NCI-H345 treated with DMSO at 0.1 percent for 48 hours (cell line): ENCODE data around the gene PRICKLE2.

Experiments
- DNase-seq: peaks from one replicate; lab custom pipeline; 2025; ENCODE audit not compliant: unreplicated experiment; lab: John Stamatoyannopoulos, UW

Gene PRICKLE2

DNA sequence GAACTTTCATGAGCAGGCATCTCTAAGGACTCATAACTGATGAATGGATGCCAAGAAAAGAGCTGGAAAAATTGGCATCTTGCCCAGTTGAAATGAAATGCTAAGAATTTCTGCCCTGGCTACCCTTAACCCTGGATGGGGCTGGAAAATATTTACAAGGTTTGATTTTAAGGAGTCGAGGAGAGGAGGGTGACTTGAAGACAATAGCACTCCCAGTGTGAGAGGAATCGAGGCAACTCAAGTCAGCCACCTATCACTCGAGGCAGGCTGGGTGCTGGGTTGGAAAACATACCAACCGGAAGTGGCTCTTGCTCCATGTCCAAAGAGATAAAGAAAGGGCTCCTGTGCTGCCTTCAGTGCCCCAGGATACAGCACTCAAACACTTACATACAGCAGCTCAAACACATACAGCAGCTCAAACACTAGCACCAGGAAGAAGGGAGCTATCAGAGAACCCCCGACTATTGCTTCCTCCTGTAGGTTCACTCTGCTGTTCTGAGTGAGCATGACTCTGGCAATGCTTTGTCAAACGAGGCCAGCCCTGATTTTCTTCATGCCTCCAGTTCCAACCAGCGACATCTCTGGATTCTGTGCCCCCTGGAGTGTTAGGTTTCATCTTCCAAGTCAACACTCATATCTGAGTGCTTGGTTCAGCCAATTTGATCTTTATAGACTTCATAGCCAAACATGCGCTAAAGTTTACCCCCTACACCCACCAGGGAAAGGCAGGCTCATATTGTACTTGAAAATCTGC, 4.9 kb downstream of the PRICKLE2 start:
- DNase-seq, result no peak

DNA sequence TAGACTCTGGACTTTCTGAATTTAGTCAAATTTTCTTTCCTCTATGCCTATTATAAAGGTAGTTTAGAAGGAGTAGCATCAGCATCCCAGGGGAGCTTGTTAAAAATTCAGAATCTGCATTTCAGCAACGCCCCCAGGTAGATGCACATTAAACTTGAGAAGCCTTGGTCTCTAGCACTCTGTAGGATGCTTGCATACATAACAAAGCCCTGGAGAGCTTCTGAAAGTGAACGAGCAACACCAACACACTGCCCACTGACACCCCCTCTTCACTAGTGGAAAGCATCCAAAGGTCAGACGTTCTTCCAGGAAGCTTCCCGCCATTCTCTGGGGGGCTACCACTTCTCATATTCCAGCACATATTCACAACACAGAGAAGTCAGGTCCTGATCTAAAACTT, 6.5 kb downstream of the PRICKLE2 start:
- no peak for DNase-seq

DNA sequence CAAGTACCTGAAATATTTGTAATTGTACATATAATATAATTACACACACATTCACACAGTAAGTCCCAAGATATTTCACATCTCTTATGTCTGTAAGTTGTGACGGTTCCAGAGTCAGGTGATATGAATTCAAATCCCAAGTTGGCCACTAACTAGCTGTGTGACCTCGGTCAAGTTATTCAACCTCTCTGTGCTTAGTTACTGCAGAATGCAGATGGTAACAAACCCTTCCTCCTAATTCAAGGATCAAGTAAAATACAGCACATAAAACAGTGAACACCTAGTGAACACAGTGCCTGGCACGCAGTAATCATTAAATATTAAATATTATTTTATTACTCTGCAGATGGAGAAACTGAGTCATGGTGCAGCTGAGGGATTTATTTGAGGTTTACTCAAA, 6.9 kb downstream of the PRICKLE2 start:
- DNase-seq, result no peak

DNA sequence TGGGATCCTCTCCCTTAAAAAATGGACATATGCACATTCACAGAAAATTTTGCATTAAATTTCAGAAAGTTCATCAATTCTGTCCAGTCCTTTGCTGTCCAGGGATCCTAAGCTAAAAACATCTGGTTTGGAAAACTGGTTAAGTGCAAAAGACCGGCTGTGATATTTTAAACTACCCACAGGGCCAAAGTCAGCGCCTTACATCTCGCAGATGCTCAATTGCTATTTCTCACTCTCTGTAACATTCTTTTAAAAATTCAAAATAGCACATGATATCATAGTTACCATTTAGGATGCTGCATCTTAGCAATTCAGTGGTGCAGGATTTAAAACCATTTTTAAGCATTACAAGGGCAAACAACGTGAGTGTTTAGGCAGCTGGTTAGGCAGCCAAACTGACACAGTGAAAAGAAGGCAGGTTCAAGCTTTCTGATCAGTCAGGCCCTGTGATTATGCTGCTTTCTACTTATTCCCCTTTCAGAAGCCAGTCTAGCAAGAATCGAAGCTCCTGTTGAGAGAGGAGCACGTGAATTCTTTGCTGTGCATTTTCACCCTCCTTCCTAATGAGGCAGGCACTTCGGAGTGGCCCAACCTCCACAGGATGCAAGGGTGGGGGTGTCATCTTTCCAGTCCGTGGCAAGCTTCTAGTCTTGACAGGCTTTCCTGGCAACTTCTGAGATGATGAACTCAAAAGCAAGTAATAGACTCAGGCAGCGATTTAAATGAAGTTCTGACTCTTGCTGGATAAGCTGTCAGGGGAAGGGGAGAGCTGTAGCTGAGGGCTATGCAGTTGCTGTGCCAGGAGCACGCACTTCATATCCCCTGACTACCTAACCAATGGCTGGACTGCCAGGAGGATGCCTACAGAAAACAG, 8.8 kb downstream of the PRICKLE2 start:
- no peak for DNase-seq

DNA sequence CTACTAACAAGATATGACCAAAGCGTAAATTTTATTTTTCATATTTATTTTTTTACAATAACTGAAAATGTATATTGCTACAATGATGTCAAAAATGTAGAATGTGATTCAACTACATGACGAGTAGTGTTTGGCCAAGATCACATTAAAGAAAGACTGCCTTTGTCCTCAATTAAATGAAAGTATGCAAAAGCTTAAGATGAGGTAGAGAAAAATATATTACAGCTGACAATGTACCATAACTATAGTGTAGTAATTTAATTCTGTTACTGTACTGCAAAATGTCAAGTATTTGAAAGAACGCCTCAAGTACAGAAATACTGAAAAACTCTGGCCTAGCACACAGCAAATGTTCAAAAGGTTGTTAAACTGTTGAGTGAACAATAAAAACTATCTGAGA, 9.7 kb downstream of the PRICKLE2 start:
- no peak for DNase-seq

DNA sequence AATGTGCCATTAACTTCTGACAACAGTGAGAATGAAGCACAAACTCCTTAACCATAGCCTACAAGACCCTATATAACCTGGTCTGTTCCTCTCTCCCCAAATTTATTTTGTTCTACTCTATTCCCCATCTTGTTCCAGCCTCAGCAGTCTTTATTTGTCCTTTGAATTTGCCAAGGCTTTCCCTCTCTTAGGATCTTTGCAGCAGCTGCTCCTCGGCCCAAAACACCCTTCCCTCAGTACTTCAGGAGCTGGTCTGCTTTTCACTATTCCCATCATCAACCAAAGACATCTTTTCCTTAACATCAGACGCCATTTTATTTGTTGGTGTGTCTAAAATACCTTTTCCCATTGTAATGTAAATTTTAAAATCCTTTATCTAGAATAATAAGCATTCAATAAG, 10.2 kb downstream of the PRICKLE2 start:
- no peak for DNase-seq

DNA sequence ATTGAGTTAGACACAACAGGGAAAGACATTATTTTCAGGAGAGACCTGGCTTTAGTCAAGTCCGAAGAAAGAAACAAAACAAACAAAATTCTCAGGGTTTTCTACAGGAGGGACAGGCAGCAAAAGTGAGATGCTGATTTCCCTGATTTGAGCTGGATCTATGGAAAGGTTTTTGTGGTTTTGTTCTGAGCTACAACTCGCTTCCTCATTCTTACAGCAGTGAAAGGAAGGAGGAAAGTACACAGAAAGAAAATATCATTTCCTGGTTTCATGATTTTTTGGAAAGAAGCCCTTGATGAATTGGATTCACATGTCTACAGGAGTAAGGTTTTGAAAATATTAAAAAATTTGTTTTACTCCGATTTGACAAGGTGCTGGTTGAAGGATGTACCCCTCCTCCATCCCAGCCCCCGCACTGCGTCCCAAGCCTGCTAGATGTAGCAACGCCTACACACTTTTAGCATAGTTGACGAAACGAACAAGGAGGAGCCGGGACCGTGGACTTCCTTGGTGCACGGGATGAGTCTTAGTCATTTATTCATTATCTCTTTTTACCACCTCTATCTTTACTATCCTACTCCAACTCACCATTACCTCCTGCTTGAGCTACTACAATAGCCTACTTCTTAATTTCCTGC, 10.8 kb downstream of the PRICKLE2 start:
- DNase-seq, result no peak

DNA sequence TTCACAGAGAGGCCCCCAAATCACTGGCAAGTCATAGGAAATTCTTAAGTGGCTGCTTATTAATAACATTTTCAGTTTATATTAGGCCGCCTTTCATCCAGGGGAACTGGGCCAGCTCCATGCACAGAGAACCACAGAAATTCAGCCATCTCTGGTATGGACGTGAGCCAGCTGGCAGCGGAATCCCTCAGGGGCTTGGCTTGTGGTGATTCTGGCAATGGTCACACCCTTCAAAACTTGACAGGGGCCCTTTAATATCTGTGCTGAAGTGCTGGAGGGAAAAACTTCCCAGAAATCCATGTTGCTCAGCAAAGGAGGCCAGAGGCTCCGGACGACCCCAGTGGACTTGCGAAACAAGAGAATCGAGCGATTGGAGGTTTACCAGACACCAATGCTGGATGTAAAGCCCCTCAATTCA, 11.3 kb downstream of the PRICKLE2 start:
- DNase-seq, result no peak

DNA sequence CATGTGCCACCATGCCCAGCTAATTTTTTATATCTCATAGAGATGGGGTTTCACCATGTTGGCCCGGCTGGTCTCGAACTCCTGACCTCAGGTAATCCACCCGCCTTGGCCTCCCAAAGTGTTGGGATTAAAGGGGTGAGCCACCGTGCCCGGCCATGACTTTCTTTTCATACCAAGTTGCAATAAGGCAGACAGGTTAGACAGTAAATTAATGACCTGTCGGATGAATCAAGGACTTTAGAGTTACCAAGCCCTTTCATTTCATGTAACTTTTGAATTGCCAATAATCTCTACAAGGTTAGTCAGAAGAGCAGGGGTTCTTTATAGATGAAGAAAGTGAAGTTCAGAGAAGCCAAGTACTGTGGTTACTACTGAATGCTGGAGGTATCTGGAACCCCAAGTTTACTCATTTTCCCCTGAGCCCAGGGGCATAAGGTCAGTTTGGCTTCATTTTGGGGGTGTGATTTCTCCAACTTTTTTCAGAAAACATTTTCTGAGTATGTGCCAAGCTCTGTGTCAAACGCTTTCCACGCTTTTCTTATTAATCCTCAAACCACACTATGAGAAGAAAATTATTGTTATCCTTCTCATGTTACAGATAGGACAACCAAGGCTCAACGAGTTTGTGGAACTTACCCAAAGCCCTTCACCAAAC, 11.9 kb downstream of the PRICKLE2 start:
- no peak for DNase-seq

DNA sequence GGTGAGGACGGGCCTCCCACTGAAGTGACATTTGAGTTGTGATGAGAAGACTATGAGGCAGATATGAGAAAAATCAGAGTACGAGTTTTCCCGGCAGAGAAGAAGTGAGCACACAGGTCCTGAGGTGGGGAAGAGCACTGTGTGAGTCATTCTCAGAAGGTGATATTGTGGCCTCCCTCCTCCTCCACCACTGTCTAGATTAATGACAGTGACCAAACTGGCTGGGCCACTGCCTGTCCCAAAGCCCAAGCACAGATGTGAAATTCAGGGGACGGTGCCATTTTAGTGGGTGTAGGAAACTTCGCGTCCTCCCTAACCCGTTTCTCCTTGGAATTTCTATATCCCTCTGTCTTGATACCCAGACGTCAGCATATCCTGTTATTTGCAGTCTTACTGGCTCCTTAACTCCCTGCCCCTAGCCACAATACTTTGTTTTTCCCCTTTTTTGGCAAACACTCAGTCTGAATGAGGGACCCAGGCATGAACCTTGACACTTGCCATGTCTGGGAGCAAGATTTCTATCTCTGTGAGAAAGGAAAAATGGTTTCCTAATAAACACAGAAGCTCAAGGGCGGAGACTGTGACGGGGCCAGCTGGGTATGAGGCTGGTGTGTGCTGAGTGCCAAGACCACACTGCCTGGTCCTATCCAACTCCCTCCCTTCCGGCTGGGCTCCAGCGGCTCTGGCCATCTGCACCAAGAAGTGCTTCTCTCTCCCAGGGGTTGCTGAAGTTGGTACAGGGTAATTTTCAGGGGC, 15.2 kb downstream of the PRICKLE2 start:
- no peak for DNase-seq

DNA sequence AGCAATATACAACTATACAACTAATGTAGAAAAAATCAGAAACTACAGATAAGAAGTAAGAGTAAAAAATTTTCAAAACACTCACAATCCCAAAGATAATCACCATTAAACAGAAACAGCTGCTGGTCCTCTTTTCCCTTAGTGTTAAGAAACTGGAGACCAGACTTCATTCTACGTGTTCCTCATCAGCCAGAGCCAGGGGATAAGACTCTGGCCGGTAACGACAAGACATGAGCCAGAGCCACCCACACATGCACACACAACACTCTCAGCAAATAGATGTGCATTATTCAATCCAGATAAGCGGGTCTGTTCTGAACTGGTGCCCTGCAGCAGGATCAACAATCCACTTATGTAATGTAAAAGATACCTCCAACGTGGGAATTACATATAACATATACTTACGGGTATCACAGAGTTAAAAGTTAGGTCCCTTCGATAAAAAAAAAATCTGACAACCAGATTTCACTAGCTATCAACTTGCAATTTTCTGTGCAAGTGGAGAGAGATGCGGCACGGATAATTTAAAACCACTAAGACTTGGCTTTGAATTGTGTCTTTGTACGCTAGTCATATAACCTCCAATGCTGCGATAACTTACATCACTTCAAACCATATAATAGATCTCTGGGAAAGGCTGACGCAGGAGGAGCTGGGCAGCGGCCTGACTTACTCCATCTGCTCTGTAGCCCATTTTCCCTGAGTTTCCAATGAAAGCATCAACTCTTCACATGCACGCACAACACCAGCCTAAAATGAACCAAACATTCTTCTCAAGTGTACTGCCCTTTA, 17.8 kb downstream of the PRICKLE2 start:
- DNase-seq, result no peak

DNA sequence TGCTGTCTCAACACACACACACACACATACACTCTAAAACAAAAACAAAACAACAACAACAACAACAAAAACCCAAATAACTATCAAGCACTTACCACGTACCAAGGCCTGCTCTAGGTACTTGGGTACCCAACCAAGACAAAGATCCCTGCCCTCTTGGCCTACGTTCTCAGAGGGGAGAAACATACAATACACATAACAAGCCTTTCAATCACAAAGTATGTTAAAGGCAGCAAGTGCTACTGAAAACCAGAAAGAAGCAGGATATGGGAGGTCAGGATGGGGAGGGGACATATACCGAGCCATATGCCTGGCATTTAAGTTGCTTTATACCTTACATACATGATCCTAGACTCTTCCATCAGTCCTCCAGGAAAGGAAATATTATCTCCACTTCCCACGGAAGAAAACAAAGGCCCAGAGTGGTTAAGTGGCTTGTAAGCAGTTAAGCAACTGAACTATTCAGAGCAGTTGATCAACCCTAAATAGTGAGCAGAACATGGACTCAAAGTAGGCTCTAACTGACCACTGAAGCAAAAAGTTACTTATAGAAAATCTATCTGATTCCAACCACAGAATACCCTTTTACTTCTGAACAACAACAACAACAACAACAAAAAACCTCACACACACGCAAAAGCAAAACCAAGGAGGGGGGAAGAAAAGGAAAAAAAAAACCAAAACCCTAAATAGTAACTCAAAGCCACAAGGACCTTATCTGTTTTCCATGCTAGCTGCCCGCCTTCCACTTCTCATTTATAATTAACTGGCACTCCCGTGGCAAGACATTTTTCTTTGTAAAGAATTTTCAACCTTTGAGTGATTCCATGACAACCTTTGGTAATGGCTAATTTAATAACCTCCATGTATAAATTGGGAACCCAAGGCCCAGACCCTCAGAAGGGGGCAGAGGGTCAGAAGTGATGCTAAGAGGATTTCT, 21.0 kb downstream of the PRICKLE2 start:
- DNase-seq, result no peak

DNA sequence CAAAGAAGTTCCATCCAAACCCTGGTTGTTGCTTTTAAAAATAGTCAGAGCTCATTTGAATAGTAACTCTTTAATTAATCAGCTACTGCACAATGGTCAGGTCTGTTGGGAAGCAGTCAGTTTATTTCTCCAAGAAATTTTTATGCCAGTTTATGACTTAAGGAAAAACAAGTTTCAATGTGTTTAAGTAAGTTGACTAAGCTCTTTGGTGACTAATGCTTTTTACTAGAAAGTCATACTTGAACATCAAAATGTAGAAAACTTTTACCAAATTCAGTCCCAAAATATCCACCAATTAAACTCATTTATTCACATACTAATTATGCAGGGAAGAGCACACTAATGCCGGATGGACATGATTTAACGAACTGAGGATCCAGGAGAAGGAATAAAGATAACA, 22.1 kb downstream of the PRICKLE2 start:
- DNase-seq, result no peak

DNA sequence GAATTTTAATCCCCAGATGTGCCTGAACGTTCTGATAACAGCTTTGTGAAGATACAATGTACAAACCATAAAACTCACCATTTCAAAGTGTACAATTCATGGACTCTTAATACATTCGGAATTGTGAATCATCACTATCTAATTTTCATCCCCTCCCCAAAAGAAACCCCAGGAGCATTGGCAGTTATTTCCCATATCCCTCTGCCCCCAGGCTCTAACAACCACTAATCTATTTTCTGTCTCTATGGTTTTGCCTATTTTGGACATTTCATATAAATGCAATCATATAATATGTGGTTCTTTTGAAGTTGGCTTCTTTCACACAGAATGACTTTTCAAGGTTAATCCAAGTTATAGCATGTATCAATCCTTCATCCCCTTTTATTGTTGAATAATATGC, 25.3 kb downstream of the PRICKLE2 start:
- DNase-seq, result no peak

DNA sequence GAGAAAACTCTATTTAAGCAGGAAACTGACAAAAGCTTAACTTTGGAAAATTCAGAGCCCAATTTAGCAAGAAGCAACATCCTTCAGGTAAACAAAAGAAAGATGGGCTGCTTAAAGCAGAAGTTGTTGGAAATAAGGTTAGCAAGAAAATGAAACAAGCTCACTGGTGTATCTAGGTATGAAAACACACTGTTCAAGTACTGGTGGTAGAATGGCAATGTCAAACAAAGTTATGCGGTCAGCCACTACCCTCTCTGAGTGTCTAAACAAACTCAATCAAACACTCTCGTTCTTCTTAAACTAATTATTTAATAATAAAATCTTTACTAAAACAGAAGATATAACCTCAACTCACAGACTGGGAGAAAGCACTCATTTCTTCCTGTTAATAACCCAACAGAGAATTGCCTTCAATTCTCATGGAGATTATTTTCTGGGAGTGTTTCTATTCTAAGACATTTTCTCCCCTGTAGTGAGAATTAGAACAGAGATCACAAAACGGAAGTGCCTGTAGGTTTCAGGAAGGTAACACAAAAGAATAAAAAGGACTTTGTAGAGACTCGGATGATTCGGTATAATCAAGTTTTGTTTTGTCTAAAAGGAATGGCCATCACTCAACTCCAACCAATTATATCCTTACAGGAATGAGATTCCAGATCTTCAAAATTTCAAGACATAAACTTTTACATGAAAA, 28.9 kb downstream of the PRICKLE2 start:
- no peak for DNase-seq

DNA sequence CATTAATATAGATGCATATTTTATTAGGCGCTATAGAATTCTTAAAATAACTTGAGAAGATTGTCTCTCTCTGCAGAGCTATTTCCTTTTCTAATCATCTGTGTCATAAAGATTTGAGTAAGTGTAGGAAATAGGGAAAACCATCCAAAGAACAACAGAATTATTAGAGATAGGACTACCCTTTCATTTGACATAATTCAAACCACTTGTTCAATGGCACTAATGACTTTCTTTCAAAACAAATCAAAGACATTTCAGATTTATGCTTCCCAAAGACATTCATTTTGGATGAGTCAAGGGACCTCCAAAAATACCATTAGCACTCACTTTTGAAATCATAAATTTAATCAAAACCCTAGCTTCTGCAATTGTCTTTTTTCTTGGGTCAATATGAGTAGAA, 29.5 kb downstream of the PRICKLE2 start:
- DNase-seq, result no peak

DNA sequence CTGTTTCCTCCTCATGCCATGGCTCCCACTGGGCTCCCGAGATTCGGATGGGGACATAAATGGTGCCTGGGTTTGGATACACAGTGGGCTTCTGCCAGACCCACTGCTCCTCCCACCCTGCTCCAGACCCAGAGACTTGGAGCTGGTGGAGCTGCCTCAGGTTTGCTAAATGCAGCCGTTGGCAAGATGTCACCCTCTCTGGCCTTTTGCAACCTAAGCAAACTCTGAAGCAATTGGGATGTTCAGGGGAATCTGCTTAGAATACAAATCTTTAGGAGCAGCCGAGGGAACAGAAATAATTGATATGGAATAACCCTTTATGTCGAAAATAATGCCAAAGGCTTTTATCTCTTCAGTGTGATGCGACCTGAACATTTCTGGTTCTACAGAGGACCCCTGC, 33.4 kb downstream of the PRICKLE2 start:
- DNase-seq, result no peak
